NCI-H1694 treated with DMSO at 0.1 percent for 48 hours (cell line): ENCODE measurements around the gene TKT.
"Not testable (repeated sequence)": the region's sequence is repeated elsewhere in the genome, so short reads cannot be mapped to it uniquely, and the experiment has no call there.

Experiments used
- DNase-seq: peaks from one replicate; lab custom pipeline; 2025; lab: John Stamatoyannopoulos, UW

The TKT gene

GRCh38 chr3:53260286-53260785, 4.5 kb upstream of the TKT start:
- DNase-seq: no peak

GRCh38 chr3:53259427-53260259, 3.8 kb upstream of the TKT start:
- no peak for DNase-seq

GRCh38 chr3:53258600-53259426, 3.0 kb upstream of the TKT start:
- no peak for DNase-seq

GRCh38 chr3:53257465-53257864, 1.6 kb upstream of the TKT start:
- DNase-seq: no peak

GRCh38 chr3:53256704-53257055, 858 bp upstream of the TKT start:
- DNase-seq: no peak

GRCh38 chr3:53255423-53255774, 423 bp downstream of the TKT start:
- DNase-seq: no peak

GRCh38 chr3:53254509-53255422, 1.1 kb downstream of the TKT start:
- DNase-seq: no peak

- DNase-seq: no peak
Measured at GRCh38 chr3:53253707-53254508, 1.9 kb downstream of the TKT start.

- DNase-seq: not testable (repeated sequence)
Measured at GRCh38 chr3:53252947-53253322, 2.9 kb downstream of the TKT start.

- no peak for DNase-seq
Measured at GRCh38 chr3:53252096-53252946, 3.5 kb downstream of the TKT start.

GRCh38 chr3:53250881-53251605, 4.8 kb downstream of the TKT start:
- no peak for DNase-seq

- no peak for DNase-seq
Measured at GRCh38 chr3:53250453-53250852, 5.4 kb downstream of the TKT start.

- DNase-seq: no peak
Measured at GRCh38 chr3:53248161-53248560, 7.7 kb downstream of the TKT start.

GRCh38 chr3:53247619-53248018, 8.2 kb downstream of the TKT start:
- DNase-seq: no peak

- DNase-seq: no peak
Measured at GRCh38 chr3:53244271-53244670, 11.6 kb downstream of the TKT start.

GRCh38 chr3:53243785-53244184, 12.0 kb downstream of the TKT start:
- no peak for DNase-seq

GRCh38 chr3:53243165-53243564, 12.7 kb downstream of the TKT start:
- no peak for DNase-seq

GRCh38 chr3:53242642-53243041, 13.2 kb downstream of the TKT start:
- no peak for DNase-seq

GRCh38 chr3:53242155-53242554, 13.7 kb downstream of the TKT start:
- no peak for DNase-seq
